ENCODE results near the gene CCNE1. TPM values are rescaled to one million over a fixed set of nuclear protein-coding genes. Genes with fewer than 3 reads are reported as not detected.

Gene CCNE1
- total RNA-seq (2022; extraction: Qiagen RNA extraction): 22.0 to 25.2 TPM (median 22.6 TPM) in 5 replicates

GRCh38 chr19:29811125-29812079 lies at the start of gene CCNE1:
Gene CCNE1, plus strand, starts transcription at chr19:29811991. Its CDS starts 565 bp downstream, at chr19:29812556.

Other genes with a start within 250 kb of the CCNE1 start
- 192 to 212 TPM (median 197 TPM) in 5 replicates for gene POP4, start 205.7 kb upstream of the CCNE1 start, total RNA-seq (2022; extraction: Qiagen RNA extraction)
- gene PLEKHF1, start 146.5 kb upstream of the CCNE1 start, total RNA-seq (2022; extraction: Qiagen RNA extraction): 5.5 to 8.5 TPM (median 7.7 TPM) in 5 replicates
- gene C19orf12, start 96.7 kb upstream of the CCNE1 start, total RNA-seq (2022; extraction: Qiagen RNA extraction): 41.3 to 52.3 TPM (median 49.8 TPM) in 5 replicates
- 80.4 to 106 TPM (median 85.8 TPM) in 5 replicates for gene URI1, start 130.2 kb downstream of the CCNE1 start, total RNA-seq (2022; extraction: Qiagen RNA extraction)

All from A549 treated with AZD2906 at 1 μM for 4 hours (cell line).